Prostate gland (tissue), 2 donors: ENCODE measurements around the gene ARHGAP25. TPM values are rescaled to one million over a fixed set of nuclear protein-coding genes. Genes with fewer than 3 reads are reported as not detected.
A peak's percentile ranks its signal among the peaks of the same experiment; 100 is the strongest.

Source experiments
- DNase-seq: peaks from one replicate; pipeline ENCODE4 v3.0.0-alpha.2; 2019; ENCODE audit warnings: low spot score
- H3K27ac ChIP-seq, 2 donors: fragments of 200-600 bp; sonication (generic); 2 replicates each; pipeline ENCODE4 v1.5.1; 2017 to 2019
- H3K27me3 ChIP-seq: fragments of 200-600 bp; sonication (generic); replicated peaks from 2 replicates; pipeline ENCODE4 v1.5.1; 2019; ENCODE audit not compliant: insufficient read depth
- H3K36me3 ChIP-seq, 2 donors: fragments of 200-600 bp; sonication (generic); 1 replicate in 1 of 2; 2 replicates in 1 of 2; pipeline versions ENCODE4 v1.5.1 to v1.8.1; 2017 to 2019
- H3K4me1 ChIP-seq: fragments of 200-600 bp; sonication (generic); replicated peaks from 2 replicates; pipeline ENCODE4 v1.5.1; 2019
- H3K4me3 ChIP-seq, 2 donors: fragments of 200-600 bp; sonication (generic); 2 replicates each; pipeline ENCODE4 v1.5.1; 2017 to 2019
- H3K9me3 ChIP-seq: fragments of 200-600 bp; sonication (generic); 2 replicates; pipeline ENCODE4 v1.5.1; 2017
- CTCF ChIP-seq, 4 experiments: fragments of 200-600 bp in 2 of 4; fragments of 450-650 bp in 2 of 4; sonication (generic) in 2 of 4; IDR thresholded peaks; 1 replicate in 3 of 4; 2 replicates in 1 of 4; pipeline ENCODE4 v1.5.1; 2016 to 2019; ENCODE audit warnings: antibody characterized with exemption in 4 of 4, mild to moderate bottlenecking in 2 of 4, moderate library complexity in 2 of 4
- POLR2A ChIP-seq: fragments of 450-650 bp; IDR thresholded peaks from one replicate; pipeline ENCODE4 v1.6.1; 2016; ENCODE audit warnings: antibody characterized with exemption, mild to moderate bottlenecking
- POLR2AphosphoS5 ChIP-seq: sonication (generic); formaldehyde crosslinking; IDR thresholded peaks from one replicate; pipeline ENCODE4 v1.6.1; 2017; ENCODE audit warnings: antibody characterized with exemption
- WGBS: methylation state at CpG from one replicate; pipeline ENCODE4 v1.1.5; 2018; 5-methylcytosine and 5-hydroxymethylcytosine counted together
- intact Hi-C: fragments of 100-400 bp; cut with DNase I; formaldehyde crosslinking; loops from one replicate; pipeline ENCODE4 v1.14.2; 2022
- total RNA-seq, 2 donors: library from RNA; depleted of rRNA; stranded (reverse); fragments of >200 nt; gene quantifications; one replicate each; pipeline ENCODE4 v1.1.0, GENCODE V29; 2016

ARHGAP25 gene
- total RNA-seq, 2 donors from 2014 or later: 5.0 to 6.2 TPM

- H3K27ac ChIP-seq: no peak overlapping the region
- DNase-seq: no peak
- no peaks in the 10 kb centered on the region for H3K4me1 ChIP-seq
- no peaks in the 10 kb centered on the region for H3K9me3 ChIP-seq
- no peaks in the 10 kb centered on the region for H3K36me3 ChIP-seq
- H3K4me3 ChIP-seq: no peak overlapping the region
- whole genome bisulfite sequencing: 69% methylated on average over 12 of the region's 12 CpGs
- intact Hi-C loops: no loop called here
- TF ChIP-seq POLR2AphosphoS5 (peak; percentile 2), POLR2A (no peak)
- H3K27me3 ChIP-seq: no peaks in the 10 kb centered on the region
Measured at GRCh38 chr2:68806511-68807109, 72.0 kb downstream of the ARHGAP25 start.

- no peaks in the 10 kb centered on the region for H3K36me3 ChIP-seq
- 36% methylated on average over 6 of the region's 6 CpGs for WGBS
- peak; percentile 88 for DNase-seq
- H3K4me1 ChIP-seq: no peaks in the 10 kb centered on the region
- intact Hi-C loops: no loop called here
- no peaks in the 10 kb centered on the region for H3K9me3 ChIP-seq
- H3K4me3 ChIP-seq: no peak overlapping the region
- H3K27me3 ChIP-seq: no peaks in the 10 kb centered on the region
- H3K27ac ChIP-seq: peak overlapping the region; percentile 37 to 48
- TF ChIP-seq POLR2A (no peak), POLR2AphosphoS5 (peak; percentile 89), CTCF (IDR thresholded peaks at IDR 0.05) (no peak)
Measured at GRCh38 chr2:68807821-68808266, 73.2 kb downstream of the ARHGAP25 start.

- 52% methylated on average over 2 of the region's 2 CpGs for WGBS
- no peaks in the 10 kb centered on the region for H3K4me1 ChIP-seq
- no peak for DNase-seq
- H3K9me3 ChIP-seq: no peaks in the 10 kb centered on the region
- TF ChIP-seq CTCF (IDR thresholded peaks at IDR 0.05): no peak
- no peak for TF ChIP-seq POLR2AphosphoS5
- no peak for TF ChIP-seq POLR2A
- H3K4me3 ChIP-seq: no peak overlapping the region
- H3K27me3 ChIP-seq: no peaks in the 10 kb centered on the region
- intact Hi-C loops: no loop called here
- no peaks in the 10 kb centered on the region for H3K36me3 ChIP-seq
- no peak overlapping the region for H3K27ac ChIP-seq
Measured at GRCh38 chr2:68809324-68810240, 75.0 kb downstream of the ARHGAP25 start.

- TF ChIP-seq POLR2AphosphoS5 (no peak), POLR2A (no peak), CTCF (IDR thresholded peaks at IDR 0.05) (no peak)
- intact Hi-C loops: no loop called here
- no peaks in the 10 kb centered on the region for H3K36me3 ChIP-seq
- no peaks in the 10 kb centered on the region for H3K9me3 ChIP-seq
- no peak for DNase-seq
- no peak overlapping the region for H3K27ac ChIP-seq
- H3K4me1 ChIP-seq: no peaks in the 10 kb centered on the region
- no peaks in the 10 kb centered on the region for H3K27me3 ChIP-seq
- 65% methylated on average over 2 of the region's 2 CpGs for WGBS
- no peak overlapping the region for H3K4me3 ChIP-seq
Measured at GRCh38 chr2:68811364-68811763, 76.8 kb downstream of the ARHGAP25 start.

- no peak overlapping the region for H3K4me3 ChIP-seq
- no peaks in the 10 kb centered on the region for H3K9me3 ChIP-seq
- TF ChIP-seq CTCF (IDR thresholded peaks at IDR 0.05): no peak
- no peak for TF ChIP-seq POLR2A
- TF ChIP-seq POLR2AphosphoS5: no peak
- H3K36me3 ChIP-seq: no peaks in the 10 kb centered on the region
- DNase-seq: no peak
- no peaks in the 10 kb centered on the region for H3K4me1 ChIP-seq
- intact Hi-C loops: no loop called here
- no peak overlapping the region for H3K27ac ChIP-seq
- no peaks in the 10 kb centered on the region for H3K27me3 ChIP-seq
- WGBS: 60% methylated on average over 6 of the region's 6 CpGs
Measured at GRCh38 chr2:68812251-68812650, 77.6 kb downstream of the ARHGAP25 start.
